ENCODE measurements around the gene ALPL.

ALPL gene

DNA sequence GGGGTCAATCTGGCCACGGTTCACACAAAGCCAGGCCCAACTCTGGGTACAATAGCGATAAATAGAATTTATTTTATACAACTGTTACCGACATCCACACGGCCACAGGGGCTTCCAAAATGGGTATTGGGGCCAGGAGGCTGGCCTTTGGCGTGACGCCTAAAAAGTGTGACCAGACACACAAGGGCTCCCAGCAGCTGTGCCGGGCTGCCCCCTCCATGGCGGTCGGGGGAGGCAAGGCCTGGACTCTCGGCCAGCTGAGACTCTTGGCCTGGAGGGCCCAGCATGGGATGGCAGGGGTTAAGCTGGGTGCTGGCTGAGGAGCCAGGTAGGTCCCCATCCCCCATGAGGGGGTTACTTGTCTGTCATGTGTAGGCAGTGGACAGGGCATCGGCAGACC, 87.0 kb downstream of the ALPL start:
- Histone ChIP-seq H3K4me3 (ENCODE audit: severe bottlenecking) (no peak overlapping the region), H3K4me1 (ENCODE audit: insufficient read depth, poor library complexity, severe bottlenecking) (no peaks in the 10 kb centered on the region), H3K27me3 (ENCODE audit: insufficient read depth, poor library complexity, severe bottlenecking) (no peaks in the 10 kb centered on the region), H3K36me3 (ENCODE audit: low read depth) (no peaks in the 10 kb centered on the region), H3K27ac (ENCODE audit: poor library complexity, severe bottlenecking) (no peak overlapping the region), H3K9me3 (ENCODE audit: severe bottlenecking) (no peaks in the 10 kb centered on the region)
- TF ChIP-seq, protein P1, sequence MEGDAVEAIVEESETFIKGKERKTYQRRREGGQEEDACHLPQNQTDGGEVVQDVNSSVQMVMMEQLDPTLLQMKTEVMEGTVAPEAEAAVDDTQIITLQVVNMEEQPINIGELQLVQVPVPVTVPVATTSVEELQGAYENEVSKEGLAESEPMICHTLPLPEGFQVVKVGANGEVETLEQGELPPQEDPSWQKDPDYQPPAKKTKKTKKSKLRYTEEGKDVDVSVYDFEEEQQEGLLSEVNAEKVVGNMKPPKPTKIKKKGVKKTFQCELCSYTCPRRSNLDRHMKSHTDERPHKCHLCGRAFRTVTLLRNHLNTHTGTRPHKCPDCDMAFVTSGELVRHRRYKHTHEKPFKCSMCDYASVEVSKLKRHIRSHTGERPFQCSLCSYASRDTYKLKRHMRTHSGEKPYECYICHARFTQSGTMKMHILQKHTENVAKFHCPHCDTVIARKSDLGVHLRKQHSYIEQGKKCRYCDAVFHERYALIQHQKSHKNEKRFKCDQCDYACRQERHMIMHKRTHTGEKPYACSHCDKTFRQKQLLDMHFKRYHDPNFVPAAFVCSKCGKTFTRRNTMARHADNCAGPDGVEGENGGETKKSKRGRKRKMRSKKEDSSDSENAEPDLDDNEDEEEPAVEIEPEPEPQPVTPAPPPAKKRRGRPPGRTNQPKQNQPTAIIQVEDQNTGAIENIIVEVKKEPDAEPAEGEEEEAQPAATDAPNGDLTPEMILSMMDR (IDR thresholded peaks at IDR 0.05; ENCODE audit: poor library complexity, severe bottlenecking): no peak
- ATAC-seq (ENCODE audit: low read depth) (no peak), DNase-seq (ENCODE audit: low spot score) (no peak)

DNA sequence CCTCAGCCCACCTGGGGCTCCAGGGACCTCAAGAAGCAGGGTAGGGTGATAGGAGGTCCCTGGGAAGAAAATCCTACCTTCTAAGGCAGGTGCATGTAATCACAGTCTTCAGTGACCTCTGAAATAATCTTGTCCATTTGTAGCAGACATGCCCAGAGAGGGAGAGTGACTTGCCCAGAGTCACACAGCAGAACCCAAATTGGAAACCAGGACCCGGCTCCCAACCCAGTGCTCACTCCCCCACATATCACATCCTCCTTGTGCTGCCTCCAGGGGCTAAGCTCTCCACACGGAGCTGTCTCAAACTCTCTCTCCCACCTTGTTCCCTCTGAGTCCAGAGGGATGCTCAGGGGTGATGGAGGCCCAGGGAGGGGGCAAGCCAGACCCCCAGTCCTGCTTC, 87.4 kb downstream of the ALPL start:
- TF ChIP-seq, protein P1 (IDR thresholded peaks at IDR 0.05; ENCODE audit: poor library complexity, severe bottlenecking): no peak
- no peak overlapping the region for H3K4me3 ChIP-seq (ENCODE audit: severe bottlenecking)
- DNase-seq (ENCODE audit: low spot score): no peak
- H3K36me3 ChIP-seq (ENCODE audit: low read depth): no peaks in the 10 kb centered on the region
- H3K27me3 ChIP-seq (ENCODE audit: insufficient read depth, poor library complexity, severe bottlenecking): no peaks in the 10 kb centered on the region
- no peaks in the 10 kb centered on the region for H3K4me1 ChIP-seq (ENCODE audit: insufficient read depth, poor library complexity, severe bottlenecking)
- ATAC-seq (ENCODE audit: low read depth): no peak
- H3K27ac ChIP-seq (ENCODE audit: poor library complexity, severe bottlenecking): no peak overlapping the region
- no peaks in the 10 kb centered on the region for H3K9me3 ChIP-seq (ENCODE audit: severe bottlenecking)

DNA sequence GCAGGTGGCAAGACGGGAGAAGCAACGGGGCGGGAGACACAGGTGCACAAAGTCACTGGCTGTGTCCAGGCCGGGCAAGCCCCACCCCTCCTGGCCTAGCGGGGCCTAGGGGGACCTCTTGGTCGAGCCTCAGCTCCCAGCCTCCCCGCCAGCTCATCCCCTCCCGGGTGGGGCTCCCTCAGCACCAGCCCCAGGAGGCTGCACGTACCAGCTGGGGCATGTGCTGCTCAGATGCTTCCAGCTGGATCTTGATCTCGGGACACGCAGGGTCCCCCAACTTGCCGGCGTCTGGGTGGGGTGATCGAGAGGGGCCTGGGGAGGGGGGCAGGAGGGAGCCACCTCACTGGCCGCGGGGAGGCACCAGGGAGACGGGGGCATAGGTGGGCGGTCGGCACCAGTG, 88.5 kb downstream of the ALPL start:
- TF ChIP-seq, protein P1 (IDR thresholded peaks at IDR 0.05; ENCODE audit: poor library complexity, severe bottlenecking): no peak
- Histone ChIP-seq H3K27me3 (ENCODE audit: insufficient read depth, poor library complexity, severe bottlenecking) (no peaks in the 10 kb centered on the region), H3K4me1 (ENCODE audit: insufficient read depth, poor library complexity, severe bottlenecking) (no peaks in the 10 kb centered on the region), H3K4me3 (ENCODE audit: severe bottlenecking) (no peak overlapping the region), H3K36me3 (ENCODE audit: low read depth) (no peaks in the 10 kb centered on the region), H3K27ac (ENCODE audit: poor library complexity, severe bottlenecking) (no peak overlapping the region), H3K9me3 (ENCODE audit: severe bottlenecking) (no peaks in the 10 kb centered on the region)
- no peak for DNase-seq (ENCODE audit: low spot score)
- ATAC-seq (ENCODE audit: low read depth): no peak

DNA sequence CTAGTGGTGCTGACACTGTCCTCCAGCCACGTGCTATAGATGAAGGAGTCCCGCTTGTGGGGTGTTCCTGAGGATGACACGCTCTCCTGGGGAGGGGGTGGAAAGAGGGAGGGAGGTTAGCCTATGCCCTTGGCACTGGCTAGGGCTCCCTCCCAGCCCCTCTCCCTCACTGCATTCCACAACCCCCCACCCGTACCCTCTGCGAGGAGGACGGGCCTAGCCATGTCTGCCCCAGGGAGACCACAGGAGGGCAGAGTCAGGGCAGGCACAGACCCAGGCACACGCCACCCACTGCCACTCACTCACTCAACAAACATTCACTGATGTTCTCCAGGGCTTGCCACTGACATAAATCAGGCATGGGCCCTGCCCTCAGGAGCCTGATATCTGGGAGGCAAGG, 89.2 kb downstream of the ALPL start:
- ATAC-seq (ENCODE audit: low read depth) (no peak), DNase-seq (ENCODE audit: low spot score) (no peak)
- Histone ChIP-seq H3K4me1 (ENCODE audit: insufficient read depth, poor library complexity, severe bottlenecking) (no peaks in the 10 kb centered on the region), H3K27ac (ENCODE audit: poor library complexity, severe bottlenecking) (no peak overlapping the region), H3K4me3 (ENCODE audit: severe bottlenecking) (no peak overlapping the region), H3K9me3 (ENCODE audit: severe bottlenecking) (no peaks in the 10 kb centered on the region), H3K27me3 (ENCODE audit: insufficient read depth, poor library complexity, severe bottlenecking) (no peaks in the 10 kb centered on the region), H3K36me3 (ENCODE audit: low read depth) (no peaks in the 10 kb centered on the region)
- TF ChIP-seq, protein P1 (IDR thresholded peaks at IDR 0.05; ENCODE audit: poor library complexity, severe bottlenecking): no peak

DNA sequence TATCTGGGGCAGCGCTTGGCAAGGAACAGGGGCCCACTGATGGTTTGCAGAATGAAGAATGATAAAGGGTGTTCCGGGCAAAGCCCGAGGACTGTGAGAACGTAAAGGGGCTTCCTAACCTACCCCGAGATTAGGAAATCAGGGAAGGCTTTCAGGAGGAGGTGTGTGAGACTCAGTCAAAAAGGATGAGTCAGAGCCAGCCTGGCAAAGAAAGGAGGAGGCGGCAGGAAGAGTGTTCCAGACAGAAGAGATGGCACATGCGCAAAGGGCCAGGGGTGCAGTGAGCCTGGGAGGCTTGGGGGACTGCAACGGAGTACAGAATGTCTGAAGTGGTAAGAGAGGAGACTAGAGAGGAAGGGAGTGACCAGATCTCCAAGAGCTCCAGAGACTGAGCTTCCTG, 89.7 kb downstream of the ALPL start:
- no peaks in the 10 kb centered on the region for H3K9me3 ChIP-seq (ENCODE audit: severe bottlenecking)
- no peak overlapping the region for H3K4me3 ChIP-seq (ENCODE audit: severe bottlenecking)
- no peaks in the 10 kb centered on the region for H3K36me3 ChIP-seq (ENCODE audit: low read depth)
- DNase-seq (ENCODE audit: low spot score) (no peak), ATAC-seq (ENCODE audit: low read depth) (no peak)
- TF ChIP-seq, protein P1 (IDR thresholded peaks at IDR 0.05; ENCODE audit: poor library complexity, severe bottlenecking): no peak
- H3K27ac ChIP-seq (ENCODE audit: poor library complexity, severe bottlenecking): no peak overlapping the region
- no peaks in the 10 kb centered on the region for H3K4me1 ChIP-seq (ENCODE audit: insufficient read depth, poor library complexity, severe bottlenecking)
- H3K27me3 ChIP-seq (ENCODE audit: insufficient read depth, poor library complexity, severe bottlenecking): no peaks in the 10 kb centered on the region
